Tibial nerve (tissue), 4 donors: Measurements from ENCODE around the gene KRT27.

Source experiments
- CTCF ChIP-seq, 5 experiments: fragments of 200-600 bp in 3 of 5; fragments of 450-650 bp in 2 of 5; sonication (generic) in 3 of 5; IDR thresholded peaks; one replicate each; pipeline ENCODE4 v1.5.1; 2016 to 2019; ENCODE audit warnings: antibody characterized with exemption in 5 of 5, mild to moderate bottlenecking in 3 of 5, moderate library complexity in 2 of 5
- EP300 ChIP-seq, 2 donors: sonication (generic); formaldehyde crosslinking; IDR thresholded peaks; one replicate each; pipeline ENCODE4 v1.6.1; 2017; ENCODE audit warnings: antibody characterized with exemption in 2 of 2, mild to moderate bottlenecking in 1 of 2

- TF ChIP-seq EP300 (IDR thresholded peaks at IDR 0.05) = no peak
- no peak for TF ChIP-seq CTCF (IDR thresholded peaks at IDR 0.05)
Observed at GRCh38 chr17:40816569-40816968, 34.2 kb upstream of the KRT27 start.
